ENCODE data around the gene ROBO2.

- TF ChIP-seq CTCF (IDR thresholded peaks at IDR 0.05; ENCODE audit: poor library complexity, severe bottlenecking) (no peak), EP300 (conservative IDR thresholded peaks at IDR 0.05; ENCODE audit: poor library complexity, severe bottlenecking) (no peak), POLR2AphosphoS5 (IDR thresholded peaks at IDR 0.05) (no peak), TAF1 (IDR thresholded peaks at IDR 0.05; ENCODE audit: low read depth) (no peak), SMC3 (conservative IDR thresholded peaks at IDR 0.05; ENCODE audit: poor library complexity) (no peak)
Measured at GRCh38 chr3:77460326-77460725, 420.4 kb downstream of the ROBO2 start.
